AG04449 (cell line): ENCODE results near the gene ACSS3.

Source experiments
- CTCF ChIA-PET: fragments of 350-600 bp; formaldehyde crosslinking; extraction: SDS; loops from one replicate; lab custom pipeline; 2021; ENCODE audit warnings: antibody characterized with exemption; lab: Yijun Ruan, JAX
- POLR2A ChIA-PET: fragments of 400-600, 350-600 bp; formaldehyde crosslinking; extraction: SDS; loops from one replicate; lab custom pipeline; 2020; ENCODE audit warnings: antibody characterized with exemption, inconsistent platforms; lab: Yijun Ruan, JAX
- DNase-seq: peaks from one replicate; pipeline ENCODE4 v3.0.0-alpha.2; 2010; ENCODE audit warnings: low read depth, low spot score
- H3K4me3 ChIP-seq: 2 replicates; pipeline ENCODE4 v1.5.1; 2011; ENCODE audit warnings: low read depth, mild to moderate bottlenecking, control low read depth, low read length
- TF ChIP-seq, protein P1 (sequence below): IDR thresholded peaks from one replicate; pipeline ENCODE4 v1.5.1; 2011; ENCODE audit warnings: mild to moderate bottlenecking, moderate library complexity, low read length, control low read depth, inconsistent platforms; ENCODE audit not compliant: insufficient read depth; ENCODE audit errors: missing control alignments

ACSS3 gene

GRCh38 chr12:81274637-81275529, 197.0 kb downstream of the ACSS3 start:
- H3K4me3 ChIP-seq, result no peak overlapping the region
- no peak for DNase-seq
- CTCF ChIA-PET, result no interaction called here
- POLR2A ChIA-PET, result no interaction called here
- TF ChIP-seq, protein P1, sequence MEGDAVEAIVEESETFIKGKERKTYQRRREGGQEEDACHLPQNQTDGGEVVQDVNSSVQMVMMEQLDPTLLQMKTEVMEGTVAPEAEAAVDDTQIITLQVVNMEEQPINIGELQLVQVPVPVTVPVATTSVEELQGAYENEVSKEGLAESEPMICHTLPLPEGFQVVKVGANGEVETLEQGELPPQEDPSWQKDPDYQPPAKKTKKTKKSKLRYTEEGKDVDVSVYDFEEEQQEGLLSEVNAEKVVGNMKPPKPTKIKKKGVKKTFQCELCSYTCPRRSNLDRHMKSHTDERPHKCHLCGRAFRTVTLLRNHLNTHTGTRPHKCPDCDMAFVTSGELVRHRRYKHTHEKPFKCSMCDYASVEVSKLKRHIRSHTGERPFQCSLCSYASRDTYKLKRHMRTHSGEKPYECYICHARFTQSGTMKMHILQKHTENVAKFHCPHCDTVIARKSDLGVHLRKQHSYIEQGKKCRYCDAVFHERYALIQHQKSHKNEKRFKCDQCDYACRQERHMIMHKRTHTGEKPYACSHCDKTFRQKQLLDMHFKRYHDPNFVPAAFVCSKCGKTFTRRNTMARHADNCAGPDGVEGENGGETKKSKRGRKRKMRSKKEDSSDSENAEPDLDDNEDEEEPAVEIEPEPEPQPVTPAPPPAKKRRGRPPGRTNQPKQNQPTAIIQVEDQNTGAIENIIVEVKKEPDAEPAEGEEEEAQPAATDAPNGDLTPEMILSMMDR, result no peak

DNA sequence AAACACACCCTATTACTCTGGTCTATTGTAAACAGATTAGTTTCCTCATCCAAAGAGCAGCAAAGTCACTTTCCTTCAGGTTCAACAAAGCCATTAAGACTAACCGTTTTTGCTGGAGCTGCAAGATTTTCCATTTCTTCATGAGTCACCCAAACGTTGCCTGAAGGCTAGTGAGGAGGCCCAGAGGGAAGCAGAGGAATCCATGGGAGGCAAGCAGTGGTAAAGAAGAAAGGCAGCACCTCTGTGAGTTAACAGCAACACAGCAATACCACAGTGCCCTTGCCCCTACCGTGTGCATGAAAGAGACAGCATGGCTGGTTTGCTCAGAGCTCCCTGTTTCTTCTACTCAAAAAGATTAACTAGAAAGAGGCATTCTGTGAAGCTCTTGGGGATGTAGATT, 206.3 kb downstream of the ACSS3 start:
- CTCF ChIA-PET, result no interaction called here
- TF ChIP-seq, protein P1, result no peak
- no peak overlapping the region for H3K4me3 ChIP-seq
- DNase-seq, result no peak
- POLR2A ChIA-PET, result no interaction called here

DNA sequence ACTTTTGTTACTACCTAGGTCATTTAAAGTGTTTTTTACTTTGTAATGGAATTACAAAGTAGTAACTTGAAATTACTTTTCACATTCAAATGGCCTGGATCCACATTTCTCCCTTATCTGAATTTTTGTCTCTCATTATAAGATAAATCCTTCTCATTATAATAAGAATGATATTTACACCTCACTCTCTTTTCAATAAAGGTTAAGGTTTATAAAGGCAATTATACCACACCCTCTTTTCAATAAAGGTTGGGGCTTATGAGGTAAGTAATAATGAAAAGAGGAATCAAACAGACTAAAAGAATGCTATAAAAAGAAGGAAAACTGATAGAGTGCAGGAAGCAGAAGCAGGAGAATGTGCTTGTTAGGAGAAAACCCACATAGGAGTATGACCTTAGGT, 210.8 kb downstream of the ACSS3 start:
- POLR2A ChIA-PET, result no interaction called here
- CTCF ChIA-PET, result no interaction called here
- TF ChIP-seq, protein P1, result no peak
- DNase-seq, result no peak
- no peak overlapping the region for H3K4me3 ChIP-seq

DNA sequence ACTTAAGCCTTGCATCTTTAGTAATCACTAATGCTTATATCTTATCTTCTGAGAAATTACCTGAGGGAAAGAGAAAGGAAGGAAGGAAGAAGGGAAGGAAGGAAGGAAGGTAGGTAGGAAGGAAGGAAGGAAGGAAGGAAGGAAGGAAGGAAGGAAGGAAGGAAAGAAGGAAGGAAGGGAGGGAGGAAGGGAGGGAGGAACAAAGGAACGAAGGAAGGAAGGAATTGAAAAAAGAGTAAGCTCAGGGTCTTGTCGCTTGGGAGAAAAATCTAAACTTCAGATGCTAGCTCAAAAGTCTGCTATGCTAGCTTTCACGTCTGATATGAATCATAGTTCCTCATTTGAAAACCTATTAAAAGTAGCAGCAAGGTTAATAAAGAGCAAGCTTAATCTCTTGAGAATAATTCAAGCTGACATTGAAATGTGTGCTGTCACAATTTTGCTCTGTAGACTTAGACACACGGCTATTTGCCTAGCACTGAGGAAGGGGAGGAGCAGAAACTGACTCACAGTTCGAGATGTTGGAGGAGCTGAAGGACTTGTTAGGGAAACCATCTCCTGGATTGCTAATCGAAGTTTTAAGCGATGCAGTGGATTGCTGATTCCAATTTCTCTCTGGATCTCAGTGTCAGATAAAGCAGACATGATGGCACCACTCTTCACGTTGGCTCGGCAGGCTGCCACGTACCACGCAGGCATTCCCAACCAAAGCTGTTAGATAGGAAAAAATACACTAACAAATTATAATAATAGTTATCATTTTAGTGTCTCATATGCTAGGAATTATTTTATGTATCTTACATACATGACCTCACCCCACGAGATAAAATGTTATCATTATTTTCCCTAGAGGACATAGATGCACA, 216.7 kb downstream of the ACSS3 start:
- CTCF ChIA-PET, result no interaction called here
- DNase-seq, result no peak

GRCh38 chr12:81295251-81295650, 217.4 kb downstream of the ACSS3 start:
- H3K4me3 ChIP-seq, result no peak overlapping the region
- CTCF ChIA-PET, result no interaction called here

More for the DNA sequence above, 216.7 kb downstream of the ACSS3 start:
- no peak overlapping the region for H3K4me3 ChIP-seq
- TF ChIP-seq, protein P1, result no peak
- POLR2A ChIA-PET, result no interaction called here

More at GRCh38 chr12:81295251-81295650, 217.4 kb downstream of the ACSS3 start:
- TF ChIP-seq, protein P1, result no peak
- DNase-seq, result no peak
- POLR2A ChIA-PET, result no interaction called here
